GM12878 (cell line): ENCODE measurements around the gene SFMBT1. TPM values are rescaled to one million over a fixed set of nuclear protein-coding genes. Genes with fewer than 3 reads are reported as not detected.

Source experiments
- ATAC-seq: fragments of 200-7000 bp; cut with Tn5 transposase; 3 replicates; pipeline ENCODE4 v1.9.1; 2020; ENCODE audit warnings: mild to moderate bottlenecking, moderate library complexity
- BruUV-seq: library from RNA; stranded (reverse); fragments of 400-500 nt; replicated peaks from 2 replicates; lab custom pipeline; 2021; lab: Mats Ljungman, UMichigan
- CTCF ChIA-PET: fragments of 300-600 bp; sonication (Branson Sonifier 250); formaldehyde crosslinking; extraction: SDS; loops from one replicate; lab custom pipeline; 2021; ENCODE audit warnings: inconsistent platforms; lab: Yijun Ruan, JAX
- POLR2A ChIA-PET: fragments of 350-600 bp; formaldehyde crosslinking; extraction: SDS; loops from one replicate; lab custom pipeline; 2021; ENCODE audit warnings: inconsistent platforms; lab: Charles Lee
- RAD21 ChIA-PET: fragments of 300-600 bp; sonication (Branson Sonifier 250); formaldehyde crosslinking; loops from one replicate; lab custom pipeline; 2023; ENCODE audit warnings: antibody characterized with exemption; ENCODE audit not compliant: unreplicated experiment; lab: Charles Lee
- SMC1A ChIA-PET: fragments of 300-600 bp; sonication (Branson Sonifier 250); formaldehyde crosslinking; loops from one replicate; lab custom pipeline; 2023; ENCODE audit not compliant: unreplicated experiment, uncharacterized antibody; lab: Charles Lee
- DNase-seq: peaks from one replicate; pipeline ENCODE4 v3.0.0-alpha.2; 2011; ENCODE audit warnings: low read depth, low spot score
- FAIRE-seq: peaks from 3 replicates; lab custom pipeline; 2011; peaks lifted over from hg19 to GRCh38; lab: Jason Lieb, UNC
- H2AFZ ChIP-seq: 2 replicates; pipeline ENCODE4 v1.6.0; 2011; ENCODE audit warnings: low read depth, low read length, control low read depth; ENCODE audit not compliant: control insufficient read depth
- H3K27ac ChIP-seq: 2 replicates; pipeline ENCODE4 v1.5.1; 2011; ENCODE audit warnings: control low read depth; ENCODE audit not compliant: control insufficient read depth, insufficient read depth
- H3K27me3 ChIP-seq, 2 experiments: replicated peaks in 1 of 2; 2 replicates each; pipeline versions ENCODE4 v1.6.0 to v1.6.1; 2011; ENCODE audit warnings: low read length in 1 of 2; ENCODE audit not compliant: control insufficient read depth in 2 of 2, insufficient read depth in 2 of 2
- H3K36me3 ChIP-seq, 2 experiments: 2 replicates each; pipeline ENCODE4 v1.5.1; 2011; ENCODE audit warnings: low read length in 1 of 2; ENCODE audit not compliant: control insufficient read depth in 2 of 2, insufficient read depth in 2 of 2
- H3K4me1 ChIP-seq: 2 replicates; pipeline ENCODE4 v1.6.1; 2011; ENCODE audit warnings: mild to moderate bottlenecking, low read length, moderate library complexity, mixed read lengths; ENCODE audit not compliant: control insufficient read depth, insufficient read depth
- H3K4me2 ChIP-seq: 2 replicates; pipeline ENCODE4 v1.6.0; 2011; ENCODE audit warnings: control low read depth; ENCODE audit not compliant: control insufficient read depth, insufficient read depth
- H3K4me3 ChIP-seq: fragments of 200-600 bp; sonication (generic); 2 replicates; pipeline ENCODE4 v1.5.1; 2016
- H3K79me2 ChIP-seq: 2 replicates; pipeline ENCODE4 v1.6.0; 2011; ENCODE audit warnings: low read length; ENCODE audit not compliant: control insufficient read depth, insufficient read depth
- H3K9ac ChIP-seq: 2 replicates; pipeline ENCODE4 v1.8.0; 2011; ENCODE audit warnings: low read length, control low read depth, mixed read lengths; ENCODE audit not compliant: control insufficient read depth, insufficient read depth
- H3K9me3 ChIP-seq: replicated peaks from 3 replicates; pipeline ENCODE4 v1.5.1; 2011; ENCODE audit warnings: mild to moderate bottlenecking, low read length; ENCODE audit not compliant: control insufficient read depth, insufficient read depth
- H4K20me1 ChIP-seq: 2 replicates; pipeline ENCODE4 v1.6.0; 2011; ENCODE audit not compliant: control insufficient read depth, insufficient read depth
- ATF7 ChIP-seq: fragments of 450-650 bp; IDR thresholded peaks from 2 replicates; pipeline ENCODE4 v1.6.1; 2016; ENCODE audit warnings: low read depth, mild to moderate bottlenecking
- EZH2 ChIP-seq: IDR thresholded peaks from 2 replicates; pipeline ENCODE4 v1.6.1; 2012; ENCODE audit warnings: low read depth, mild to moderate bottlenecking, control low read depth, inconsistent platforms, low read length, borderline replicate concordance; ENCODE audit not compliant: control insufficient read depth
- GABPA ChIP-seq: IDR thresholded peaks from 2 replicates; pipeline ENCODE4 v1.6.1; 2014; ENCODE audit warnings: antibody characterized with exemption, low read depth, mild to moderate bottlenecking, inconsistent platforms
- IKZF2 ChIP-seq, 2 experiments: fragments of 450-650 bp; IDR thresholded peaks; 2 replicates each; pipeline ENCODE4 v1.6.1; 2017; ENCODE audit warnings: mild to moderate bottlenecking in 2 of 2, moderate library complexity in 2 of 2
- IRF3 ChIP-seq: fragments of 450-650 bp; IDR thresholded peaks from 2 replicates; pipeline ENCODE4 v1.6.1; 2014; ENCODE audit warnings: mild to moderate bottlenecking
- MTA3 ChIP-seq: IDR thresholded peaks from 2 replicates; pipeline ENCODE4 v1.6.1; 2012; ENCODE audit warnings: low read length, inconsistent platforms, borderline replicate concordance
- NR2C1 ChIP-seq: fragments of 450-650 bp; IDR thresholded peaks from 2 replicates; pipeline ENCODE4 v1.6.1; 2017; ENCODE audit warnings: antibody characterized with exemption, mild to moderate bottlenecking, moderate library complexity
- SMAD1 ChIP-seq: fragments of 450-650 bp; IDR thresholded peaks from 2 replicates; pipeline ENCODE4 v1.6.1; 2018; ENCODE audit warnings: mild to moderate bottlenecking, low read depth; ENCODE audit not compliant: partially characterized antibody
- STAT3 ChIP-seq: IDR thresholded peaks from 2 replicates; pipeline ENCODE4 v1.6.1; 2011; ENCODE audit warnings: low read depth, low read length, improper control_type of control experiment
- ZNF24 ChIP-seq: fragments of 450-650 bp; IDR thresholded peaks from 2 replicates; pipeline ENCODE4 v1.6.1; 2017; ENCODE audit warnings: antibody characterized with exemption, mild to moderate bottlenecking
- ZSCAN29 ChIP-seq: fragments of 450-650 bp; IDR thresholded peaks from 2 replicates; pipeline ENCODE4 v1.6.1; 2017; ENCODE audit warnings: mild to moderate bottlenecking, moderate library complexity
- in situ Hi-C: fragments of 300-500 bp; cut with MboI; formaldehyde crosslinking; loops from 9 replicates; pipeline ENCODE4 v1.14.3; 2018; ENCODE audit warnings: mixed read lengths
- intact Hi-C: fragments of 100-400 bp; cut with micrococcal nuclease; formaldehyde crosslinking; loops from one replicate; pipeline ENCODE4 v1.14.2; 2022; ENCODE audit not compliant: unreplicated experiment
- polyA plus RNA-seq, 11 experiments: library from polyadenylated mRNA; depleted of rRNA in 4 of 11; unstranded in 6 of 11; stranded (reverse) in 5 of 11; fragments of >200 nt; fragmentation: Nextera tagmentation in 4 of 11; fragmentation: Illumina TruSeq in 1 of 11; extraction: Ambion mirVana in 4 of 11; extraction: Trizol in 1 of 11; gene quantifications; 1 replicate in 1 of 11; 2 replicates in 10 of 11; pipeline versions ENCODE4 v1.2.1 to v1.2.3, GENCODE V29; 2011 to 2016; ENCODE audit warnings: inconsistent platforms in 2 of 11, missing spikeins in 2 of 11, low read depth in 1 of 11
- total RNA-seq, 4 experiments: library from RNA; depleted of rRNA in 3 of 4; stranded (reverse); fragments of >200 nt in 3 of 4; fragmentation: Illumina TruSeq in 1 of 4; extraction: Trizol in 1 of 4; gene quantifications; 2 replicates each; pipeline versions ENCODE4 v1.2.1 to v1.2.3, GENCODE V29; 2013 to 2021
- TF ChIP-seq, protein P1 (sequence below): fragments of 150-350 bp; IDR thresholded peaks from 2 replicates; pipeline ENCODE4 v1.6.1; 2016; ENCODE audit warnings: low read depth, low read length
- TF ChIP-seq, protein P2 (sequence below): fragments of 450-650 bp; IDR thresholded peaks from 2 replicates; pipeline ENCODE4 v1.6.1; 2017; ENCODE audit warnings: low read depth, mild to moderate bottlenecking, moderate library complexity
- TF ChIP-seq, protein P3 (sequence below): IDR thresholded peaks from 2 replicates; pipeline ENCODE4 v1.6.1; 2012; ENCODE audit warnings: mild to moderate bottlenecking, low read depth, low read length

SFMBT1 gene
- total and polyA plus RNA-seq, 10 of the 15 experiments (the other 5 are each of a cell fraction or from before 2014, with no cell fraction given) = 3.2 to 19.5 (median 11.4) TPM

DNA sequence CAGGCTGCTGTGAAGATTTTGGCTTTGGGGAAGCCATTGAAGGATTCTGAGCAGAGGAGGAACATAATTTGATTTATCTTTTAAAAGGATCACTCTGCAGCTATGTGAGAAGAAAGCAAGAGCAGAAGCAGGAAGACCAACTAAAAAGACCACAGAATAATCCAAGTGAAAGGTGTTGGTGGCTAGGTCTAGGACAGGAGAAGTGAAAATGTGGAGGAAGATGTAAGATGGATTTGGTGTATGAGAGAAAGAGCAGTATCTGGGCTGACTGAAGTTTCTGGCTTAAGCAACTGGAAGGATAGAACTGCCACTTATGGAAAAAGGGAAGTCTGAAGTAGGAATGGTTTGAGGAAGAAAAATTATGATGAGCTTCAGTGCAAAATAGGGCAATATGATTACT lies 62.0 kb downstream of the SFMBT1 start:
- H3K27me3 ChIP-seq = no peaks in the 10 kb centered on the region
- peak overlapping the region; percentile 77 for H3K4me2 ChIP-seq
- peak overlapping the region; percentile 90 for H3K27ac ChIP-seq
- peak overlapping the region; percentile 69 for H2AFZ ChIP-seq
- peaks cover 18% of the 10 kb centered on the region for H3K4me1 ChIP-seq
- TSS peak; percentile 96 for BruUV-seq
- ChIA-PET RAD21 (interaction anchor here (0.9 to 2.0 kb wide), 11 partner anchors 12 to 204 kb away, joined by 3 to 7 read pairs (median 4); no protein-coding TSS in a partner anchor), POLR2A (interaction anchor here (0.6 to 1.9 kb wide), 6 partner anchors 9 to 91 kb away, joined by 3 to 4 read pairs (median 3); no protein-coding TSS in a partner anchor), SMC1A (interaction anchor here (0.7 to 2.4 kb wide), 18 partner anchors 9 to 291 kb away, joined by 3 to 9 read pairs (median 3); no protein-coding TSS in a partner anchor), CTCF (interaction anchor here (0.6 to 5.5 kb wide), 10 partner anchors 14 to 240 kb away, joined by 3 to 56 read pairs (median 3); partner anchors contain the start of gene SFMBT1)
- peak; percentile 71 for FAIRE-seq
- H3K36me3 ChIP-seq = no peaks in the 10 kb centered on the region
- no peaks in the 10 kb centered on the region for H4K20me1 ChIP-seq
- no peaks in the 10 kb centered on the region for H3K9me3 ChIP-seq
- intact Hi-C loops = loop anchor here (5.0 kb wide), 1 partner anchor 58 kb away; no protein-coding TSS in a partner anchor
- H3K4me3 ChIP-seq = peak overlapping the region; percentile 41; the same call in 1 of the 2 replicates
- in situ Hi-C loops = no loop called here
- no peak for DNase-seq
- H3K9ac ChIP-seq = peak overlapping the region; percentile 36
- ATAC-seq = peak; percentile 61
- peaks cover 4% of the 10 kb centered on the region; the same call in 1 of the 2 replicates for H3K79me2 ChIP-seq
- no peak for TF ChIP-seq STAT3
- TF ChIP-seq, protein P1, sequence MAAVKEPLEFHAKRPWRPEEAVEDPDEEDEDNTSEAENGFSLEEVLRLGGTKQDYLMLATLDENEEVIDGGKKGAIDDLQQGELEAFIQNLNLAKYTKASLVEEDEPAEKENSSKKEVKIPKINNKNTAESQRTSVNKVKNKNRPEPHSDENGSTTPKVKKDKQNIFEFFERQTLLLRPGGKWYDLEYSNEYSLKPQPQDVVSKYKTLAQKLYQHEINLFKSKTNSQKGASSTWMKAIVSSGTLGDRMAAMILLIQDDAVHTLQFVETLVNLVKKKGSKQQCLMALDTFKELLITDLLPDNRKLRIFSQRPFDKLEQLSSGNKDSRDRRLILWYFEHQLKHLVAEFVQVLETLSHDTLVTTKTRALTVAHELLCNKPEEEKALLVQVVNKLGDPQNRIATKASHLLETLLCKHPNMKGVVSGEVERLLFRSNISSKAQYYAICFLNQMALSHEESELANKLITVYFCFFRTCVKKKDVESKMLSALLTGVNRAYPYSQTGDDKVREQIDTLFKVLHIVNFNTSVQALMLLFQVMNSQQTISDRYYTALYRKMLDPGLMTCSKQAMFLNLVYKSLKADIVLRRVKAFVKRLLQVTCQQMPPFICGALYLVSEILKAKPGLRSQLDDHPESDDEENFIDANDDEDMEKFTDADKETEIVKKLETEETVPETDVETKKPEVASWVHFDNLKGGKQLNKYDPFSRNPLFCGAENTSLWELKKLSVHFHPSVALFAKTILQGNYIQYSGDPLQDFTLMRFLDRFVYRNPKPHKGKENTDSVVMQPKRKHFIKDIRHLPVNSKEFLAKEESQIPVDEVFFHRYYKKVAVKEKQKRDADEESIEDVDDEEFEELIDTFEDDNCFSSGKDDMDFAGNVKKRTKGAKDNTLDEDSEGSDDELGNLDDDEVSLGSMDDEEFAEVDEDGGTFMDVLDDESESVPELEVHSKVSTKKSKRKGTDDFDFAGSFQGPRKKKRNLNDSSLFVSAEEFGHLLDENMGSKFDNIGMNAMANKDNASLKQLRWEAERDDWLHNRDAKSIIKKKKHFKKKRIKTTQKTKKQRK = no peak
- TF ChIP-seq ZSCAN29 = no peak
- TF ChIP-seq IKZF2 (IDR thresholded peaks at IDR 0.05) = peak; percentile 91 to 94
- TF ChIP-seq ATF7 = 0 out of 2 replicates have a peak, but pooled peaks have one; percentile 2
- TF ChIP-seq, protein P2, sequence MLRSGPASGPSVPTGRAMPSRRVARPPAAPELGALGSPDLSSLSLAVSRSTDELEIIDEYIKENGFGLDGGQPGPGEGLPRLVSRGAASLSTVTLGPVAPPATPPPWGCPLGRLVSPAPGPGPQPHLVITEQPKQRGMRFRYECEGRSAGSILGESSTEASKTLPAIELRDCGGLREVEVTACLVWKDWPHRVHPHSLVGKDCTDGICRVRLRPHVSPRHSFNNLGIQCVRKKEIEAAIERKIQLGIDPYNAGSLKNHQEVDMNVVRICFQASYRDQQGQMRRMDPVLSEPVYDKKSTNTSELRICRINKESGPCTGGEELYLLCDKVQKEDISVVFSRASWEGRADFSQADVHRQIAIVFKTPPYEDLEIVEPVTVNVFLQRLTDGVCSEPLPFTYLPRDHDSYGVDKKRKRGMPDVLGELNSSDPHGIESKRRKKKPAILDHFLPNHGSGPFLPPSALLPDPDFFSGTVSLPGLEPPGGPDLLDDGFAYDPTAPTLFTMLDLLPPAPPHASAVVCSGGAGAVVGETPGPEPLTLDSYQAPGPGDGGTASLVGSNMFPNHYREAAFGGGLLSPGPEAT = peak; percentile 84; the same call in 1 of the 2 replicates
- no peak for TF ChIP-seq ZNF24
- no peak for TF ChIP-seq EZH2
- TF ChIP-seq, protein P3, sequence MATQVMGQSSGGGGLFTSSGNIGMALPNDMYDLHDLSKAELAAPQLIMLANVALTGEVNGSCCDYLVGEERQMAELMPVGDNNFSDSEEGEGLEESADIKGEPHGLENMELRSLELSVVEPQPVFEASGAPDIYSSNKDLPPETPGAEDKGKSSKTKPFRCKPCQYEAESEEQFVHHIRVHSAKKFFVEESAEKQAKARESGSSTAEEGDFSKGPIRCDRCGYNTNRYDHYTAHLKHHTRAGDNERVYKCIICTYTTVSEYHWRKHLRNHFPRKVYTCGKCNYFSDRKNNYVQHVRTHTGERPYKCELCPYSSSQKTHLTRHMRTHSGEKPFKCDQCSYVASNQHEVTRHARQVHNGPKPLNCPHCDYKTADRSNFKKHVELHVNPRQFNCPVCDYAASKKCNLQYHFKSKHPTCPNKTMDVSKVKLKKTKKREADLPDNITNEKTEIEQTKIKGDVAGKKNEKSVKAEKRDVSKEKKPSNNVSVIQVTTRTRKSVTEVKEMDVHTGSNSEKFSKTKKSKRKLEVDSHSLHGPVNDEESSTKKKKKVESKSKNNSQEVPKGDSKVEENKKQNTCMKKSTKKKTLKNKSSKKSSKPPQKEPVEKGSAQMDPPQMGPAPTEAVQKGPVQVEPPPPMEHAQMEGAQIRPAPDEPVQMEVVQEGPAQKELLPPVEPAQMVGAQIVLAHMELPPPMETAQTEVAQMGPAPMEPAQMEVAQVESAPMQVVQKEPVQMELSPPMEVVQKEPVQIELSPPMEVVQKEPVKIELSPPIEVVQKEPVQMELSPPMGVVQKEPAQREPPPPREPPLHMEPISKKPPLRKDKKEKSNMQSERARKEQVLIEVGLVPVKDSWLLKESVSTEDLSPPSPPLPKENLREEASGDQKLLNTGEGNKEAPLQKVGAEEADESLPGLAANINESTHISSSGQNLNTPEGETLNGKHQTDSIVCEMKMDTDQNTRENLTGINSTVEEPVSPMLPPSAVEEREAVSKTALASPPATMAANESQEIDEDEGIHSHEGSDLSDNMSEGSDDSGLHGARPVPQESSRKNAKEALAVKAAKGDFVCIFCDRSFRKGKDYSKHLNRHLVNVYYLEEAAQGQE = no peak
- no peak for TF ChIP-seq SMAD1
- TF ChIP-seq MTA3 = no peak
- no peak for TF ChIP-seq NR2C1
- TF ChIP-seq GABPA = no peak
- TF ChIP-seq IRF3 = no peak
